ENCODE data around the gene ADGRG3.

DNA sequence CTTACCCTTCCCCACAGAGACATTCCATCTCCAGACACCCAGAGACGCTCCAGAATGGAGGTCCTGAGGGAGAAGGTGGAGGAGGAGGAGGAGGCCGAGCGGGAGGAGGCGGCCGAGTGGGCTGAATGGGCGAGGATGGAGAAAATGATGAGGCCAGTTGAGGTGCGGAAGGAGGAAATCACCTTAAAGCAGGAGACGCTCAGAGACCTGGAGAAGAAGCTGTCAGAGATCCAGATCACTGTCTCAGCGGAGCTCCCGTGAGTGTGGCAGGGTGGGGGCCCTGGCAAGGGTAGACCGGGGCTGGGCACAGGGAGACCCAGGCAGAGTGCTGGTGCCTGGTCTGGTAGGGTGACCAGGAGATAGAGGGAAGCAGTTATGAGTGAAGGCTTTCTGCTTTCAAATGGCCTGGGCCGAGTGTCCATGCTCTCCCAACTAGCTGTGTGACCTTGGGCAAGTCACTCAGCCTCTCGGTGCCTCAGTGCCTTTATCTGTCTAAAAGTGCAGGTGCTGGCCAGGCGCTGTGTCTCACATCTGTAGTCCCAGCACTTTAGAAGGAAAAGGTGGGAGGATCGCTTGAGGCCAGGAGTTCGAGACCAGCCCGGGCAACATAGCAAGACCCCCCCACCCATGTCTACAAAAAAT, 29.9 kb downstream of the ADGRG3 start:
- TF ChIP-seq, protein P1, sequence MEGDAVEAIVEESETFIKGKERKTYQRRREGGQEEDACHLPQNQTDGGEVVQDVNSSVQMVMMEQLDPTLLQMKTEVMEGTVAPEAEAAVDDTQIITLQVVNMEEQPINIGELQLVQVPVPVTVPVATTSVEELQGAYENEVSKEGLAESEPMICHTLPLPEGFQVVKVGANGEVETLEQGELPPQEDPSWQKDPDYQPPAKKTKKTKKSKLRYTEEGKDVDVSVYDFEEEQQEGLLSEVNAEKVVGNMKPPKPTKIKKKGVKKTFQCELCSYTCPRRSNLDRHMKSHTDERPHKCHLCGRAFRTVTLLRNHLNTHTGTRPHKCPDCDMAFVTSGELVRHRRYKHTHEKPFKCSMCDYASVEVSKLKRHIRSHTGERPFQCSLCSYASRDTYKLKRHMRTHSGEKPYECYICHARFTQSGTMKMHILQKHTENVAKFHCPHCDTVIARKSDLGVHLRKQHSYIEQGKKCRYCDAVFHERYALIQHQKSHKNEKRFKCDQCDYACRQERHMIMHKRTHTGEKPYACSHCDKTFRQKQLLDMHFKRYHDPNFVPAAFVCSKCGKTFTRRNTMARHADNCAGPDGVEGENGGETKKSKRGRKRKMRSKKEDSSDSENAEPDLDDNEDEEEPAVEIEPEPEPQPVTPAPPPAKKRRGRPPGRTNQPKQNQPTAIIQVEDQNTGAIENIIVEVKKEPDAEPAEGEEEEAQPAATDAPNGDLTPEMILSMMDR (IDR thresholded peaks at IDR 0.05), result no peak
- no peak for TF ChIP-seq EP300 (IDR thresholded peaks at IDR 0.05)

Measured in stomach (tissue), 4 donors.